Superior temporal gyrus (tissue), 1 donor: ENCODE measurements around the gene TINAGL1.

Experiments
- DNase-seq: peaks from one replicate; pipeline ENCODE4 v3.0.0-alpha.2; 2016; ENCODE audit errors: extremely low spot score

The TINAGL1 gene

GRCh38 chr1:31627301-31627929, 51.1 kb downstream of the TINAGL1 start:
- no peak for DNase-seq

DNA sequence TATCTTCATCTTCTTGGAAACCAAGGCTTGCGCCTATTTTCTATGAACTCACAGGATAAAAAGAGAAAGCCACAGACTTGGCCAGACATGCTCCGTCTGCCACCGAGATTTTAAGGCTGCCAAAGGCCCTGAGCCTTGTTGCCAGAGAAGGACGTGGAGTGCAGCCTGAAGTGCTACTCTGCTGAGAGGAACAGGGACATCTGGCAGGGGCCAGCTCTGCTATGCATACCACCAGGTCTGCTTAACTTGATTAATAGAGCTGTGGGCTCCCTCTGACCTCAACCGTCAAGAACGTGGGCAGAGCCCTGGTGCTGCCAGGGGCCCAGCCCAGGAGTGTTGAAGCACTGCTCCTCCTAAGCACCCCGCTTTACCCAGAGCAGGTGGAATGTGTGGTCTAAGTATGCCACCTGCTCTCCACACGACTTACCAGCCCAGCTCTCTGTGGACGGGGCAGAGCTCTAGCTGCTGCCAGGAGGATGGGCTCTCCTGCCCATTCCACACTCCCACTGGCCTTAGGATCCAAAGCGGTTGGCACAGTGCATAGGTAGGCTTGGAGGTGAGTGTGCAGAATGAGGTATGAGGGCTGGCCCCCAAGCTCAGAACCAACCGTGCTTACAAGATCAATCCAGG, 51.7 kb downstream of the TINAGL1 start:
- DNase-seq: peak; percentile 38

DNA sequence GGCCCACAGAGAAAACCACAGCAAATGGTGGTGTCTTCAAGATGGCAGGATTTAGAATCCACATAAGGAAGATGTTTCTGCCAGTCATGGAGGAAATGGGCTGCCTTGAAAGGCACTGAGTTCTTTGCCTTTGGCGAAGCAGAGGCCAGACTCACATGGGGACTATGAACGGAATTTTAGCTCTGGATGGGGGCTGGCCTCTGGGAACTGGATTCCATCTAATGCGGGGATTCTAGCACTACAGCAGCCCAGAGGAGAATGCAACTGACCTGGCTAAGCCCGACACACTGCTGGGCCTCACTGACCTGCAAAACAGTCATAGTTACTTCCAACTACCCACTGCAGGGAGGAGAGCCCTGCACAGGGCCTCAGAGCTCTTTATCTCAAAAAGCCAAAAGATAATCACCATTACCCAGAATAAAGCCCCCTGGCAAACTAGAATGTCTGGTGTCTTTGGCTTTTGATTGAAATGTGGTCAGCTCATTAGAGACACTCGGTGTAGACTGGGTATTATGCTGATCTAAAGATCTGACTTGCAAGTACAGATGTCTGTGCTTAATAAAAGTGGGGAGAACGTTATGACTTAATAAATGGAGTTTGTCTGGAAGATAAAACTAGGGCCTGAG, 52.7 kb downstream of the TINAGL1 start:
- no peak for DNase-seq

GRCh38 chr1:31632649-31633048, 56.3 kb downstream of the TINAGL1 start:
- no peak for DNase-seq

DNA sequence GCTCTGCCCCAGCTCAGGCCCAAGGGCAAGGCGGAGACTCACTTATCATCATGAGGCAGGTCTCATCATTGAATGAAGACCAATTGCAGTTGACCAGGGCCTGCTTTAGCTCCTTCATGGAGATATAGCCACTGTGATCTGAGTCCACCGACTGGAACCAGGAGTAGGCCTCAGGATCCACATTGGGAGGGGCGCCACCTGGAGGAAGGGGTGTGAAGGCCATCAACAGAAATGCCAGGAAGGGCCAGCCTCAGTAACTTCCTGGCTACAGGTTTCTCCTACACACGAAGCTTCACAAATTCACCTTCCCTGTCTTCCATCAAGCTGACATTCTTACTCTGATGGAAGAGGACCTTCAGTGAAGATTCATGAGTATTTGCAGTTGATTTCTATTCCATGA, 56.8 kb downstream of the TINAGL1 start:
- no peak for DNase-seq
